ENCODE measurements around the gene MLPH.

GRCh38 chr2:237532160-237532559 lies 45.1 kb downstream of the MLPH start:
- TF ChIP-seq POLR2A (IDR thresholded peaks at IDR 0.05) = no peak
- TF ChIP-seq CTCF (IDR thresholded peaks at IDR 0.05) = no peak
